ENCODE data around the gene FAP.

The FAP gene

DNA sequence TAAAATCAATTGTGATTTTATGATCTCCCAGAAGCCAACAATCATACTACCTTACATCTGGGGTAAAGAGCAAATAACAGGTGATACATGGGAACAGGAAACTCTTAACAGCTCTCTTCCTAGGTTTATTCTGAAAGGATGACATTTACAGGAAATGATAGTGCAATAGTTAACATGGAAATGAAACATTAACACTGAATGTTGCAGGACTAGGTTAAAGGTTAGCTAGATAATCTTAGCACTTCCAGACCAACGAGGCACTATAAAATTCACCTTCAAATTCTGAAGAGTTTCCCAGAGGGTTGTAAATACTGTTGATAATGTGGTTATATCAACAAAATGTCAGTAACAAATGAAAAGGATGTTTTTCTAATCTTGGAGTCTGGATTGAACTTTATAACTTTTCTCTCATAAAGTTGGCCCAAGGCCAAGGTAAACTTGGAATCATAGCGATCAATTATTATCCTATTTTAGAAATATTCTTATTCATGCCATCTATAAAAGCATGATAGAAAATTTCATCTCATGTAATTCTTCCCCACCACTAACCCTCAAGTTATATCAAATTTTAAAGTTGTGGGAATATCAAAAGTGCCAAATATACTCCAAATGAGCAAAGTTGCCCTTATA is 58.3 kb downstream of the FAP start:
- no peak for DNase-seq (ENCODE audit: low read depth)

- DNase-seq (ENCODE audit: low read depth): no peak
Measured at GRCh38 chr2:162184359-162184758, 58.9 kb downstream of the FAP start.

- DNase-seq (ENCODE audit: low read depth): no peak
Measured at GRCh38 chr2:162182395-162182794, 60.9 kb downstream of the FAP start.

DNA sequence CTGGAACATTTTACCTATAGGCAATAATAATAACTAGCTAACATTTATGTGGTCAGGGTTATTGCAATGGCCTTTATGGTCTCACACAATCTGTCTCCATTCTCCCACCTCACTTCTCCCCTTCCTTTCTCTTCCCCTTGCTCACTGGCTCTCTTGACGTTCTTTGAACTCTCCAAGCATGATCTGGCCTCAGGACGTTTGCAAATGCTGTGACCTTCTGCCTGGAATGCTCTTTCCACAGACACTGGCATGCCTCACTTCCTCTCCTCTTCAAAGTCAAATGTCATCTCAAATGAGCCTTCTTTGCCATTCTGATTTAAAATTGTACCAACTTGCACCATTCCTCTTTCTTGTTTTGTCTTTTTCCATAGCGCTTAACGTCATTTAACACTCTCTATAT is 65.9 kb downstream of the FAP start:
- DNase-seq (ENCODE audit: low read depth): no peak

- DNase-seq (ENCODE audit: low read depth): no peak
Measured at GRCh38 chr2:162175714-162176113, 67.5 kb downstream of the FAP start.

DNA sequence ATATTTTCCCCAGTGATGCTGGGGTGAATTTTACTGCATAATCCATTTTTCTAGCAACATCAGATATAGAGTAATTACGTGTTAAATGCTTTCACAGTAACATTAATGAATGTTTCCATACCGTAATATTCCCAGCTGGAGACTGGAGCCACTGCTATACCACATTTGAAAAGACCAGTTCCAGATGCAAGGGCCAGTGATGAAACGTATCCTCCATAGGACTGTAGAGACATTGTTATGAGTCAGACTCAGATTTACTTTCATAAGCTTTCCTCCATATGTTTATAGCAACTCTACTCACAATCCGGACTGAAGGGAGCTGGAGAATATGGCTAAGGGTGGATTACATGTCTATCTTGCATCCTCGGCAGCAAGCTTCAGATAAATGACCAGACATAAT is 68.5 kb downstream of the FAP start:
- DNase-seq (ENCODE audit: low read depth): no peak

DNA sequence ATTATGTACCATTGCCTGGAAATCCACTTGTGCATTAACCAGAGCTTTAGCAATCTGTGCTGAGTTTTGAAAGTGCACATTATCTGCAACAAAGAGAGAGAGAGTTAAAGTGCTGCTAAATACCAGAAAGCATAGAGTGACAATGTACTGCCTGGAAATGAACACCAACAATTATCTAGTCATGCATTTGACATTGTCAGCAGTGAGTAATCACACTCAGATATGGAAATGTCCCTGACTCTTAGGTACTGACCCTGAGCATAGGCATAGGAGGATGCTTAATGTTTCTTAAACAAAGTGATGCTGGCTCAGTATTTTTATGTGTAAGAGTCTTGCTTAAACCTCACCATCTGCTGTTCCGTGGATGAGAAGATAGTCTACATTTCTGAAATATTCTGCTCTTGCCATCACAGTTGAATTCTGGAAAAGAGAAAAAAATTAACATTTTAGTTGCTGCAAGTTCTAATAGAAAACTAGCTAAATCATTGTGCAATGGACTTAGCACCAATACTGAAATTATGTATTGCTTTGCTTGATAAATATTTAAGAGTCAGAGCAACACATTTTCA is 70.4 kb downstream of the FAP start:
- no peak for DNase-seq (ENCODE audit: low read depth)

DNA sequence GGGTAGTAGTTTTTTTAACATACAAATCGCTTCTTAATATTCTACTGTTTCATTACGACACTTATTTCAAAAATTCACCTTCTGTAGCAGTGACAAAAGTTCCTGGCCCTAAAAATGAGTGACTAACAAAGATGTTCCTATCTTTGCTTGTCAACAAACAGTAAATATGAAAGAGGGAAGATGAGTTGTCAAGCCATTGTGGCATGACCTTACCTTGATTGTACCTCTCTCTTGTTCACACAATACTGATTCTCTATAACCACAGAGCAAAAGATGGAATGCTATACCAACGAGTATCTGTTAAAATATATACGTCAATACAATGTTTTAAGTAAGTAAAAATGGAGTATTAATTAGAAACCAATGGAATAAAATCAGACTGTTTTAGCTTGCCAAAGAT is 76.5 kb downstream of the FAP start:
- no peak for DNase-seq (ENCODE audit: low read depth)

DNA sequence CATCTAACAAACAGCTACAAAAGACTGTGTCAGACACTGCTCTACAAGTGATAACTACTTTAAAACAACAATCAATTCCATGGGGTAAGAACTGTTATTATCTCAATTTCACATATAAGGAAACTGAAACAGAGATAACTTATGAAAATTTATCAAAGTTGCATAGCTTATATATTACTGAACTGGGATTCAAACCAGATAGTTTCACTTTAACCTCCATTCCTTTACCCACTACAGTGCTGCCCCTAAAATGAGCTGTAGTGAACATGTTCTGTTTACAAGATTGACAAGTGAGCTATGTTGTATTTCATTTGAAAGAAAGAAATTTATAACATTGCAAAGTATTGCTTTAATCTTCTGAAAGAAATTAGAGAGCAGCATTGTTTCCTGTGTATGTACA is 77.1 kb downstream of the FAP start:
- DNase-seq (ENCODE audit: low read depth): no peak

DNA sequence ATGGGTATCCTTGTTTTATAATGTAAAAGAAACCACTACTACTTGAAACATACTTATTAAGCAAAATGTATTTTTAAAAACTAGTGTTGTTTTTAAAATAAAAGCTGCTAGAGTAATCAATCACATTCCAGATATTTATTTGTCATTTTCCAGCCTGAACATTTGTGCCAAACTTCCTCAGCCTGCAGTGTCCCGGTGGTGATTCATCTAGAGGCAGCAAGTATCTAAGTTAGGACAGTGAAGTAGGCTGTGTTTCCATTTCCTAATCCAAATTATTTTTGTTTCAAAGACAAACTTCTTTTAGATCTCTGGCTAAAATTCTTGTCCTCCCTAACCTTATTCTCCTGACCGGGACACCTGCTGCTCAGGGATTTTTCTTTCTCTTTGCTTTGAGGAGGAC is 78.4 kb downstream of the FAP start:
- no peak for DNase-seq (ENCODE audit: low read depth)

DNA sequence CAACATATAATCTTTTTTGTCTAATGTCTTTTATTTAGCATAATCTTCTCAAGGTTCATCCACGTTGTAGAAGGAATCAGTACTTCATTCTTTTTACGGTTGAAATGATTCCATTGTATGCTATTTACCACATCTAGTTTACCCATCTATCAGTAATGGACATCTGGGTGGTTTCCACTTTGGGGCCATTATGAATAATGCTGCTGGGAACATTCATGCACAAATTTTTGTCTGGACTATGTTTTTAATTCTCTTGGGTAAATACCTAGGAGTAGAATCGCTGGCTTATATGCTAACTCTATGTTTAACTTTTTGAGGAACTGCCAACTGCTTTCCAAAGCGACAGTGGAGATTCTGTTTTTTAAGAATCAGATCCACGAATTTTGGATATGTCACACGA is 83.8 kb downstream of the FAP start:
- no peak for DNase-seq (ENCODE audit: low read depth)

- DNase-seq (ENCODE audit: low read depth): no peak
Measured at GRCh38 chr2:162156149-162156548, 87.1 kb downstream of the FAP start.

GRCh38 chr2:162155093-162155492 is 88.2 kb downstream of the FAP start:
- DNase-seq (ENCODE audit: low read depth): no peak

DNA sequence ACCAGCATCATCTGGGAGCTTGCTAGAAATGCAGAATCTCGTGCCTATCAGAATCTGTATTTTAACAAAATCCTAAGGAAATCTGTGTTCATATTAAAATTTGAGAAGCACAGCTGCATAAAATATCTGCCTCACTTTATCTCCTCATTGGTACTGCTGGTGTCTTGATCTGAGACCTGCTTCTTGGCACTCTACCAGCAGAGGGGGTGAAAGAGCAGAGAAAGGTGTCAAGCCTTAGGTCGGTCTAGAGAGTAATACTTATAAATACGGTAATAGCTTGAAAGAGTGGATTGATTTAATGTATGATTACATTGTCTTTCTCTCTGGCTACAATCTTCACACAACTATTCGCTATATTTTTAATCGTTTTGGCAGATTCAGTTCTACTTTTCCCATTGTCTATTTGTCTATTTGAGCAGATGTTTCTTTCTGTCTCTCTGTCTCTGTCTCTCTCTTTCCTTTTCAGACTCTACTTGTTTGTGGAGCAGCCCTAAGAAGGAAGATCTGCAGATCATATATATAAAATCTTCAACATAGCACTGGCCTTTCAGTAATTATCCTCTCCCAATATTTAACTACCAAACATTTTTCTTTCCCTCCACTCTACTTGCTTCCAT is 89.5 kb downstream of the FAP start:
- peak; percentile 35 for DNase-seq (ENCODE audit: low read depth)

GRCh38 chr2:162152147-162152546 is 91.1 kb downstream of the FAP start, which contains the start of gene GCG:
Gene GCG (minus strand): TSS chr2:162152247. CDS start chr2:162149178, 3,069 bp downstream.
- DNase-seq (ENCODE audit: low read depth): no peak

- no peak for DNase-seq (ENCODE audit: low read depth)
Measured at GRCh38 chr2:162149940-162150339, 93.3 kb downstream of the FAP start.

DNA sequence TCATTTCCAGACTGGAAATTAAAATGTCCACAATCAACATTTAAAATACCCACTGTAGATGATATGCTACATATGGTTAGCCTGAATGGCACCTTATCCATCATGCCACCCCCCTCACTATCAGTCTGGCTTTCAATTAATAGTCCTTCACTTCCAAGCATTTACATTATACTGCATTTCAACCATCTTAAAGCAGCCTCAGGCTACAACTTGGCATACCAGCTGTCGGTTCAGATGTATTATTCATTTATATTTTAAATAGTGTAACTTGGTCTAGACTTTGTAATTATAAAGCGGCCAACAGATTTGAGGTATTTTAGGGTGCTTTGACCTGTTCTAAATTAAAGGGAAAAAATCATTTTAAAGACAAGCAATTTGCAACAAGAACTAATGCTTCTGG is 93.8 kb downstream of the FAP start:
- no peak for DNase-seq (ENCODE audit: low read depth)

GRCh38 chr2:162148956-162149355 is 94.3 kb downstream of the FAP start:
- no peak for DNase-seq (ENCODE audit: low read depth)

DNA sequence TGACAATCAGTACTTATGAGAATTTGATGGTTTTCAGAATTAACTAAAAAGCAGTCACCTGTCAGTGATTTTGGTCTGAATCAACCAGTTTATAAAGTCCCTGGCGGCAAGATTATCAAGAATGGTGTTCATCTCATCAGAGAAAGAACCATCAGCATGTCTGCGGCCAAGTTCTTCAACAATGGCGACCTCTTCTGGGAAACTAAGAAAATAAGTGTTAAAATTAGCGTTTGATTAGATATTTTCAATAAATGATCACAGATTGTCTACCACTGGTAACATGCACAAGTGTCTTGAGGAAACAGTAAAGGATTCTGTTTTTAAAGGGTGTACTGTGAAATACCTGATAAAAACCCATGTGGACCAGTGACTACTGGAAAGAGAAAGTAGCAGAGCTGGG is 99.3 kb downstream of the FAP start:
- no peak for DNase-seq (ENCODE audit: low read depth)

GRCh38 chr2:162138310-162138709 is 104.9 kb downstream of the FAP start:
- DNase-seq (ENCODE audit: low read depth): no peak

- no peak for DNase-seq (ENCODE audit: low read depth)
Measured at GRCh38 chr2:162127422-162127821, 115.8 kb downstream of the FAP start.

- no peak for DNase-seq (ENCODE audit: low read depth)
Measured at GRCh38 chr2:162126527-162126926, 116.7 kb downstream of the FAP start.

DNA sequence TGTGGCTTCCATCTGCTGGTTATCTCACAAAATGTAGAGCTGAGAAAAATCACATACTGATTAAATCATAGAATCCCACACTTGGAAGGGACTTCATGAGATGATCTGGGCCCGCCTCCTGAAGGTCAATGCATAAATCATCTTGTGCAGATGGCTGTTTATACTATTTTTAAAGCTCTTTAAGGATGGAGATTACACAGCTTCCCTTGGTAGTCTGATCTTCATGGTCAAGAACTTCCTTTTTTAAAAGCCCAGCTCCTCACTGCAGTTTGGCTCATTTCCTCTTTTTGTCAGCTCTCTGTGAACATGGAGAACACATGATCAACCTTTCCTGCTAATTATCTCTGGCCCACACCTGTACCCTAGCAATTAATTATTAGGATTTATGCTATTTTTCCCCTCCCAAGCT is 117.1 kb downstream of the FAP start:
- DNase-seq (ENCODE audit: low read depth): no peak

GRCh38 chr2:162125138-162125537 is 118.1 kb downstream of the FAP start:
- no peak for DNase-seq (ENCODE audit: low read depth)
